B cell (primary cell): ENCODE results near the gene KLHL17. TPM values are rescaled to one million over a fixed set of nuclear protein-coding genes. Genes with fewer than 3 reads are reported as not detected.

Source experiments
- ATAC-seq: fragments of 200-7000 bp; cut with Tn5 transposase; one replicate; pipeline ENCODE4 v1.10.0; 2021; ENCODE audit warnings: low read depth, mild to moderate bottlenecking, moderate number of reproducible peaks, moderate library complexity
- CTCF ChIA-PET: fragments of 350-600 bp; sonication (Branson Sonifier 250); formaldehyde crosslinking; loops from one replicate; lab custom pipeline; 2021; ENCODE audit warnings: antibody characterized with exemption, inconsistent platforms; lab: Charles Lee
- POLR2A ChIA-PET: fragments of 350-600 bp; sonication (Branson Sonifier 250); formaldehyde crosslinking; loops from one replicate; lab custom pipeline; 2021; ENCODE audit warnings: antibody characterized with exemption; lab: Charles Lee
- DNase-seq: peaks from one replicate; pipeline ENCODE4 v3.0.0; 2013
- H2AFZ ChIP-seq: 2 replicates; pipeline ENCODE4 v1.6.1; 2012; ENCODE audit warnings: mild to moderate bottlenecking, low read depth, low read length; ENCODE audit not compliant: insufficient read depth, poor library complexity, severe bottlenecking
- H3K27ac ChIP-seq, 2 donors: 1 replicate in 1 of 2; 2 replicates in 1 of 2; pipeline ENCODE4 v1.5.1; 2012 to 2013; ENCODE audit warnings: low read length in 2 of 2, mild to moderate bottlenecking in 2 of 2, moderate library complexity in 1 of 2
- H3K27me3 ChIP-seq, 4 experiments: fragments of 200-600 bp in 1 of 4; sonication (generic) in 1 of 4; replicated peaks in 1 of 4; 1 replicate in 2 of 4; 2 replicates in 2 of 4; pipeline versions ENCODE4 v1.6.1 to v1.7.0; 2013 to 2016; ENCODE audit warnings: low read length in 3 of 4, mild to moderate bottlenecking in 2 of 4, mixed read lengths in 1 of 4, moderate library complexity in 1 of 4; ENCODE audit not compliant: insufficient read depth in 4 of 4, control insufficient read depth in 3 of 4; ENCODE audit errors: control extremely low read depth in 1 of 4
- H3K36me3 ChIP-seq, 2 experiments: replicated peaks in 1 of 2; 1 replicate in 1 of 2; 2 replicates in 1 of 2; pipeline versions ENCODE4 v1.6.1 to v1.7.1; 2013; ENCODE audit warnings: low read length in 1 of 2; ENCODE audit not compliant: insufficient read depth in 2 of 2, control insufficient read depth in 1 of 2; ENCODE audit errors: control extremely low read depth in 1 of 2, extremely low read depth in 1 of 2
- H3K4me1 ChIP-seq, 2 donors: fragments of 200-600 bp in 1 of 2; sonication (generic) in 1 of 2; 1 replicate in 1 of 2; 2 replicates in 1 of 2; pipeline versions ENCODE4 v1.5.1 to v1.6.1; 2013 to 2017; ENCODE audit warnings: low read length in 2 of 2; ENCODE audit not compliant: control insufficient read depth in 2 of 2, insufficient read depth in 2 of 2
- H3K4me2 ChIP-seq: replicated peaks from 2 replicates; pipeline ENCODE3; 2012; ENCODE audit warnings: mild to moderate bottlenecking, low read depth, low read length; ENCODE audit not compliant: poor library complexity, severe bottlenecking
- H3K4me3 ChIP-seq, 5 experiments: fragments of 200-600 bp in 1 of 5; sonication (generic) in 1 of 5; 1 replicate in 3 of 5; 2 replicates in 2 of 5; pipeline versions ENCODE4 v1.5.1 to v1.7.0; 2011 to 2016; ENCODE audit warnings: low read length in 4 of 5, mild to moderate bottlenecking in 4 of 5, low read depth in 2 of 5, control low read depth in 1 of 5, moderate library complexity in 1 of 5; ENCODE audit not compliant: insufficient read depth in 1 of 5; ENCODE audit errors: control extremely low read depth in 1 of 5, extremely low read depth in 1 of 5
- H3K79me2 ChIP-seq: fragments of 200-600 bp; sonication (generic); one replicate; pipeline ENCODE4 v1.6.0; 2016; ENCODE audit warnings: low read length; ENCODE audit not compliant: control insufficient read depth, insufficient read depth
- H3K9ac ChIP-seq: fragments of 200-600 bp; sonication (generic); 2 replicates; pipeline ENCODE4 v1.6.1; 2017; ENCODE audit warnings: mild to moderate bottlenecking, low read length, moderate library complexity
- H3K9me3 ChIP-seq, 3 donors: one replicate each; pipeline versions ENCODE4 v1.6.1 to v1.7.1; 2013; ENCODE audit warnings: low read length in 2 of 3; ENCODE audit not compliant: control insufficient read depth in 2 of 3, insufficient read depth in 1 of 3; ENCODE audit errors: control extremely low read depth in 1 of 3
- H4K20me1 ChIP-seq: 2 replicates; pipeline ENCODE4 v1.6.0; 2012; ENCODE audit warnings: mild to moderate bottlenecking, low read length; ENCODE audit not compliant: insufficient read depth, control insufficient read depth, poor library complexity, severe bottlenecking
- H3K27ac Mint-ChIP-seq: one replicate; pipeline ENCODE4 v1.8.0; 2021; ENCODE audit warnings: mixed read lengths
- H3K27me3 Mint-ChIP-seq: one replicate; pipeline ENCODE4 v1.8.0; 2021; ENCODE audit warnings: mixed read lengths
- H3K4me1 Mint-ChIP-seq: one replicate; pipeline ENCODE4 v1.8.0; 2021; ENCODE audit warnings: mixed read lengths
- H3K4me3 Mint-ChIP-seq: one replicate; pipeline ENCODE4 v1.8.0; 2021; ENCODE audit warnings: mixed read lengths
- H3K9me3 Mint-ChIP-seq: one replicate; pipeline ENCODE4 v1.8.0; 2022; ENCODE audit warnings: mixed read lengths; ENCODE audit not compliant: insufficient read depth
- EZH2 ChIP-seq: IDR thresholded peaks from 2 replicates; pipeline ENCODE4 v1.6.1; 2012; ENCODE audit warnings: borderline replicate concordance, low read depth, mild to moderate bottlenecking, moderate library complexity, low read length; ENCODE audit not compliant: insufficient read depth, poor library complexity, severe bottlenecking
- WGBS: methylation state at CpG from one replicate; pipeline ENCODE4 v1.1.5; 2013; ENCODE audit warnings: missing lambda C conversion rate; ENCODE audit not compliant: insufficient coverage; 5-methylcytosine and 5-hydroxymethylcytosine counted together
- intact Hi-C: fragments of 100-400 bp; cut with micrococcal nuclease; formaldehyde crosslinking; loops from one replicate; pipeline ENCODE4 v1.10.0; 2022
- polyA plus RNA-seq: library from polyadenylated mRNA; depleted of rRNA; stranded (reverse); fragments of >200 nt; gene quantifications from 2 replicates; pipeline ENCODE4 v1.2.3, GENCODE V29; 2012
- total RNA-seq, 2 donors: library from RNA; stranded (reverse); fragments of 120-200 nt in 1 of 2; gene quantifications; 1 replicate in 1 of 2; 2 replicates in 1 of 2; pipeline versions ENCODE4 v1.2.3 to v1.2.4, GENCODE V29; 2013 to 2022
- TF ChIP-seq, protein P1 (sequence below): fragments of 200-600 bp; IDR thresholded peaks from one replicate; pipeline ENCODE4 v1.8.0; 2022; ENCODE audit warnings: antibody characterized with exemption, mild to moderate bottlenecking

The KLHL17 gene
- total and polyA plus RNA-seq, 2 donors (not counting 1 experiment from before 2014, with no cell fraction given), result 30.1 to 57.5 TPM

DNA sequence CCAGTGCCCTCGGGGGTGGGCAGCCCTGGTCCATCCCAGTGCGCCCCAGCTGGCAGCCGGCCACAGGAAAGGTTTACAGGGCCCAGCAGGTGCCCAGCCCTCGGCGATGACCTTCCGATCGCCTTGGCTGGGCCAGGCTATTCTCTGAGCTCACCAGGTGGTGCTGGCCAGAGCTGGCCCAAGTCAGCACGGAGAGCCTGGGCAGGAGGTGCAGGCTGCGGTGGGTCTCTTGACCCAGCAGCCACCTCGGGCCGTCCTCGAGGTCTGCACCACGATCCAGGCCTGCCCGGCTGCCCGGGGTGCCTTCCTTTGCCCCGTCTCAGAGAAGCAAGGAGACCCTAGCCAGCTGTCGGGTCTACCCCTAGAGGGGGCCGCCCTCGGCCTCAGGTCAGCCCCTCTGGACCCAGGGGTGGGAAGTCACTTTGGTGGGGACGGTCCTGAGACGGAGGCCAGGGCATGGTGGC lies 21.1 kb downstream of the KLHL17 start:
- intact Hi-C loops, result no loop called here
- DNase-seq (no peak), ATAC-seq (no peak)
- Histone ChIP-seq H3K9me3 (peaks cover 0 to 3% (median 0%) of the 10 kb centered on the region in 3 donors), H3K9ac (no peak overlapping the region), H3K4me3 (no peak overlapping the region), H2AFZ (no peak overlapping the region), H3K4me2 (no peak overlapping the region), H3K27me3 (peaks cover 0 to 28% (median 0%) of the 10 kb centered on the region in 4 experiments), H3K4me1 (peaks cover 0 to 3% of the 10 kb centered on the region in 2 donors), H3K36me3 (no peaks in the 10 kb centered on the region), H4K20me1 (no peaks in the 10 kb centered on the region), H3K27ac (no peak overlapping the region), H3K79me2 (no peaks in the 10 kb centered on the region)
- H3K4me3 Mint-ChIP-seq, result no peak overlapping the region
- 83% methylated on average over 21 of the region's 21 CpGs for WGBS
- H3K27me3 Mint-ChIP-seq, result peaks cover 28% of the 10 kb centered on the region
- H3K9me3 Mint-ChIP-seq, result no peaks in the 10 kb centered on the region
- TF ChIP-seq, protein P1, sequence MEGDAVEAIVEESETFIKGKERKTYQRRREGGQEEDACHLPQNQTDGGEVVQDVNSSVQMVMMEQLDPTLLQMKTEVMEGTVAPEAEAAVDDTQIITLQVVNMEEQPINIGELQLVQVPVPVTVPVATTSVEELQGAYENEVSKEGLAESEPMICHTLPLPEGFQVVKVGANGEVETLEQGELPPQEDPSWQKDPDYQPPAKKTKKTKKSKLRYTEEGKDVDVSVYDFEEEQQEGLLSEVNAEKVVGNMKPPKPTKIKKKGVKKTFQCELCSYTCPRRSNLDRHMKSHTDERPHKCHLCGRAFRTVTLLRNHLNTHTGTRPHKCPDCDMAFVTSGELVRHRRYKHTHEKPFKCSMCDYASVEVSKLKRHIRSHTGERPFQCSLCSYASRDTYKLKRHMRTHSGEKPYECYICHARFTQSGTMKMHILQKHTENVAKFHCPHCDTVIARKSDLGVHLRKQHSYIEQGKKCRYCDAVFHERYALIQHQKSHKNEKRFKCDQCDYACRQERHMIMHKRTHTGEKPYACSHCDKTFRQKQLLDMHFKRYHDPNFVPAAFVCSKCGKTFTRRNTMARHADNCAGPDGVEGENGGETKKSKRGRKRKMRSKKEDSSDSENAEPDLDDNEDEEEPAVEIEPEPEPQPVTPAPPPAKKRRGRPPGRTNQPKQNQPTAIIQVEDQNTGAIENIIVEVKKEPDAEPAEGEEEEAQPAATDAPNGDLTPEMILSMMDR, result no peak
- no peak for TF ChIP-seq EZH2
- no peak overlapping the region for H3K27ac Mint-ChIP-seq
- ChIA-PET CTCF (interaction anchor here (1.1 to 3.8 kb wide), 6 partner anchors 8 to 310 kb away, joined by 3 to 27 read pairs (median 3); no protein-coding TSS in a partner anchor), POLR2A (no interaction called here)
- no peaks in the 10 kb centered on the region for H3K4me1 Mint-ChIP-seq

DNA sequence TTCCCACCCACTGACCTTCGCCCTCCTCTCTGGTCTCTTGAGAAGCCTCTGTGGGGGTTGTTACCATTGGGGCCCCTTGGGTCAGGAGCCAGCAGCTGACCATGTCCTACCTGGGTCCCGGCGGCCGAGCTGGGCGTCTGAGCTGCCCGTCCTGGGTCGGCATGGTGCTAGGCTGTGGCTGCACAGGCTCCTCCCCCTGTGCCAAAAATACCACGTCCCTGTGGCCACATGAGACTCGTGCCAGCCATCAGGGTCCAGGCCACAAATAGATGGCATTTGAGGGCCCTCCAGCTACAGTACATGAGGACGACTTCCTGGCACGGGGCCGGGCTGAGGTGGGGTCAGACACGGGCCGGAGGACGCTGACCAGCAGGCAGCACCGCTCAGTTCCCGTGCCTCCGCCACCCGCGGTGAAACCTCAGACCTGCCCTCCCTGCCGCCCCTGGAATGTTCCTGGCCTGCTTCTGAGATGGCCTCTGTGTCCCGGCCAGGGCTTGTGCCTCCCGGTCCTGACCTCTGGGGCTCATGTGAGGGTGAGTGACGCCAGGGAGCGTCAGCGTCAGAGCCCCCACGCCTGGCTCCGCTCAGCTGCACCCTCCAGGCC lies 21.7 kb downstream of the KLHL17 start, which contains the start of gene PERM1:
Gene PERM1, minus strand, starts transcription at position 139 of the 604 bp plus-strand sequence. CDS start 1,064 bp downstream, outside the sequence.
- no peak within 1 kb of the TSS for H3K4me3 Mint-ChIP-seq
- POLR2A ChIA-PET, result no interaction called here
- DNase-seq, result no peak
- no peak within 1 kb of the TSS for H3K4me3 ChIP-seq
- no peaks in the 10 kb centered on the region for H4K20me1 ChIP-seq
- WGBS, result 76% methylated on average over 28 of the region's 28 CpGs
- H3K79me2 ChIP-seq, result no peaks in the 10 kb centered on the region
- no peaks in the 10 kb centered on the region for H3K4me1 Mint-ChIP-seq
- H3K4me2 ChIP-seq, result no peak within 1 kb of the TSS
- peaks cover 29% of the 10 kb centered on the region for H3K27me3 Mint-ChIP-seq
- H3K27ac Mint-ChIP-seq, result no peak within 1 kb of the TSS
- H3K36me3 ChIP-seq, result no peaks in the 10 kb centered on the region
- no peak within 1 kb of the TSS for H3K9ac ChIP-seq
- H2AFZ ChIP-seq, result no peak within 1 kb of the TSS
- no peak for TF ChIP-seq EZH2
- TF ChIP-seq, protein P1, result no peak
- peaks cover 0 to 28% (median 0%) of the 10 kb centered on the region in 4 experiments for H3K27me3 ChIP-seq
- intact Hi-C loops, result no loop called here
- peaks cover 0 to 3% (median 0%) of the 10 kb centered on the region in 3 donors for H3K9me3 ChIP-seq
- H3K27ac ChIP-seq, result no peak within 1 kb of the TSS
- H3K4me1 ChIP-seq, result peaks cover 0 to 3% of the 10 kb centered on the region in 2 donors
- CTCF ChIA-PET, result interaction anchor here (1.0 to 3.8 kb wide), 10 partner anchors 7 to 522 kb away, joined by 3 to 32 read pairs (median 4); partner anchors contain the start of gene AGRN
- ATAC-seq, result no peak
- no peaks in the 10 kb centered on the region for H3K9me3 Mint-ChIP-seq
